Left renal pelvis (tissue), 4 donors: ENCODE data around the gene ZNF227. TPM values are rescaled to one million over a fixed set of nuclear protein-coding genes. Genes with fewer than 3 reads are reported as not detected.
A peak's percentile ranks its signal among the peaks of the same experiment; 100 is the strongest.
"Not testable (repeated sequence)": the region's sequence is repeated elsewhere in the genome, so short reads cannot be mapped to it uniquely, and the experiment has no call there.

Experiments used
- DNase-seq, 4 donors: peaks; one replicate each; pipeline ENCODE4 v3.0.0-alpha.2; 2013; ENCODE audit warnings: low read depth in 4 of 4, low spot score in 3 of 4
- polyA plus RNA-seq, 4 donors: library from polyadenylated mRNA; unstranded; fragments of 120-200 nt; gene quantifications; one replicate each; pipeline ENCODE4 v1.2.1, GENCODE V29; 2013; ENCODE audit not compliant: insufficient read length in 4 of 4

Gene ZNF227
- 10 to 100 TPM; 24.1 to 31.2 (median 28.0) TPM for polyA plus RNA-seq

DNA sequence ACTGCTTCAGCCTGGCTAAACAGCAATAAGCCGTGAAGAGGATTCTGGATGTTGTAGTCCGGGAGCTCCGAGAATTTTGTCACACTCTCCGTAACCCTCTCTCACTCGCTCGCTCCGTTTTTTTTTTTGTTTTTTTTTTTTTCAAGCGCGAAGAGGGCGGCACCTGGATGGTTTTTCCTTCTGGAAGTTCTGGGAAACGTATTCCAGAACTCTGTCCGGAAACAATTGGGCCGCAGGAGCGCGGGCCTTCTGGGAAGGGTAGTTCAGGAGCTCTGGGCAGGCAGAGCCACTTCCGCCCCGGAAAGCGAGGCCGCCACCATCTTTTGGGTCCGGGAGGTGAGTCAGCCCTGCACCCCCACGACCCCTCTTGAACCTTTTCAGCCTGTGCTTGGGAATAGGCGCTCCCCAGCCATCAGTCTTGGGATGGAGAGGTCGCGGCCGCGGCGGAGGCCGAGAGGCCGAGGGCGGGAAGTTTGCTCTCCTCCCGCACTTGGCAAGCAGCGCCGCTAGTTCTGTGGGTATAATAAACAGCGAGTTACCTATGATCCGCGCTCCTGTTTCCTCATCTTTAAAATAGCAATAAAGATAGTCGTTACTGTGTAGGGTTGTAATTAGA, at the start of gene ZNF227:
ZNF227 (plus strand) TSS at position 283 of the 616 bp plus-strand sequence. CDS start 5,261 bp downstream, outside the sequence.
- DNase-seq = peak; percentile 85 to 92 (median 88)

DNA sequence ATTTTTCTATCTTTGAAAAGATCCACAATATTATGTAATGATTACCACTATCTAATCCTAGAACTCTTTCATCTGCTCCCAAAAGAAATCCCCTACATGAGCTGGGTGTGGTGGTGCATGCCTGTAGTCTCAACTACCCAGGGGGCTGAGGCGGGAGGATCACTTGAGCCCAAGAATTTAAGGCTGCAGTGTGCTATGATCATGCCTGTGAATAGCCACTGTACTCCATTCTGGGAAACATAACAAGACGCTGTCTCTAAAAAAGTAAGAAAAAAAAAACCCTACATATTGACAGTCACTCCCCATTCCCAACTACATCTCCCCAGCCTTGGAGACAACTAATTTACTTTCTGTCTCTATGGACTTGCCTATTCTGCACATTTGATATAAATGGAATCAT, 48.5 kb upstream of the ZNF227 start:
- no peak for DNase-seq

DNA sequence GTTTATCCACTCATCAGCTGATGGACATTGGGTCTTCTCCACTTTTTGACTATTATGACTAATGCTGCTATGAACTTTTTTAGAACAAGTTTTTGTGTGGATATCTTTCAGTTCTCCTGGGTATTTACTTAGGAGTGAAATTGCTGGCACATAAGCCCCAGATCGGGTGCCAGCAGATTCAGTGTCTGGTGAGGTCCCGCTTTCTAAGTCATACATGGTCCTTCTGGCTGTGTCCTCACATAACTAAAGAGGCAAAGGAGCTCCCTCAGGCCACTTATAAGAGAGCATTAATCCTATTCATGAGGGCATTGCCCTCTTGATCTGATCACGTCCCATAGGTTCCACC, 48.0 kb upstream of the ZNF227 start:
- no peak for DNase-seq

DNA sequence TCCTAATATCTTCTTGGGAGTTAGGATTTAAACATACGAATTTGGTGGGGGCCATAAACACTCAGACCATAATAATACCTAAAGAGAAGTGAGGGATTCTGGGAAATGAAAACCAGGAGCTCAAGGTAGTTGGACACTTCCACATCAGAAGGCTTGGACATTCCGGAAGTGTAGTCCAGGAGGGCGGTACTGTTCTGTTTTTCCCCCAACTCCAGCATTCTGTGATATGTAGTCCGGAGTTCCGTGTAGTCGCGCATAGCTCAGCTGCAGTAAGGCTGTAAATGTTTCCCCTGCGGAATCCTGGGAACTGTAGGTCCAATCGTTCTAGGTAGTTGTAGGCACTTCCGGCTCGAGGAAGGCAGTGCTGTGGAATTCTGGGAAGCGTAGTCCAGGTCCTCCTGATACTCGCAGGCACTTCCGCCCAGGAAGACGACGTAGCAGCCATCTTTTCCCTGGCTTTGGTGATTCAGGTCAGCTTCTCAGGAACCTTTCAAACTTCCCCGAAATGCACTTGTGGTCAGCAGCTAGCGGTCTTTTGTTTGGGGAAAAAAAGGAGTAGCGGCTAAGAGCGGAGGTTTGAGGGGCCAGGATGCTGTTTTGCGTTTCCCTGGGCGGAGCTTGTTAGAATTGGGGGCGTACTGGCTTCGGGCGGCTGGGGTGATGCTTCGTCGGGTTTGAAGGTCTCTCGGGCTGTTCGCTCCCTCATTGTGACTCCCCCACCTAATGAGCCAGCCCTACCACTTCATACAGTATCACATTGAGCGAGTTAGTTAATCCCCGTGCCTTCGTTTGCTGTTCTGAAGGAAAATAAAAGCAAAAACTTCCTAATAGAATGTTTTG, 47.4 kb upstream of the ZNF227 start, which contains the start of gene ZNF226:
ZNF226 (plus strand) TSS at position 428 of the 840 bp plus-strand sequence. CDS start 4,981 bp downstream, outside the sequence.
- DNase-seq = peak; percentile 92 to 97 (median 96)

DNA sequence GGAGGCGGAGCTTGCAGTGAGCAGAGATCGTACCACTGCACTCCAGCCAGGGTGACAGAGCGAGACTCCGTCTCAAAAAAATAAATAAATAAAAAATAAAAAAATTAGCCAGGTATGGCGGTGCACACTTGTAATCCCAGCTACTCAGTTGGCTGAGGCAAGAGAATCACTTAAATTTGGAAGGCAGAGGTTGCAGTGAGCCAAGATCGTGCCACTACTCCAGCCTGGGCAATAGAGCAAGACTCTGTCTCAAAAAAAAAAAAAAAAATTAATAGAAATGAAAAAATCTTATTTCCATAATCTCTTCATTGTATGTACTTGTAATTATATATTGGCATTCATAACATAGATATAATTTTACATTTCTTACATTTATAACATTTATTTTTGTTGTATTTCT, 41.7 kb upstream of the ZNF227 start:
- not testable (repeated sequence) for DNase-seq

DNA sequence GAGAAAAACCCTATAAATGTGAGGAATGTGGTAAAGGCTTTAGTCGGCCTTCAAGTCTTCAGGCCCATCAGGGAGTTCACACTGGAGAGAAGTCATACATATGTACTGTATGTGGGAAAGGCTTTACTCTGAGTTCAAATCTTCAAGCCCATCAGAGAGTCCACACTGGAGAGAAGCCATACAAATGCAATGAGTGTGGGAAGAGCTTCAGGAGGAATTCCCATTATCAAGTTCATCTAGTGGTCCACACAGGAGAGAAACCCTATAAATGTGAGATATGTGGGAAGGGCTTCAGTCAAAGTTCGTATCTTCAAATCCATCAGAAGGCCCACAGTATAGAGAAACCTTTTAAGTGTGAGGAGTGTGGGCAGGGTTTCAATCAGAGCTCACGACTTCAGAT, 35.7 kb upstream of the ZNF227 start:
- no peak for DNase-seq

DNA sequence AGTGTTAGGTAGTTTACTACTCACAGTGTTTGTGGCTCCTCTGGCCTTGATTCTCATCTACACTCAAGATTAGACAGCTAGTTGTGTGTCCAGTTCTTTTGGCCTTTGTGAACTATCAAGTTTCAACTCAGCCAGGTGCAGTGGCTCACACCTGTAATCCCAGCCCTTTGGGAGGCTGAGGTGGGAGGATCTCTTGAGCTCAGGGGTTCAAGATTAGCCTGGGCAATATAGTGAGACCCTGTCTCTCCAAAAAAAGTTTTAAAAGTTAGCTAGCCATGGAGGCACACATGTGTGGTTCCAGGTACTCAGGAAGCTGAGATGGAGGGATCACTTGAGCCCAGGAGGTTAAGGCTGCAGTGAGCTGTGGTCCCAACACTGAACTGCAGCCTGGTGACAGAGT, 31.4 kb upstream of the ZNF227 start:
- no peak for DNase-seq

DNA sequence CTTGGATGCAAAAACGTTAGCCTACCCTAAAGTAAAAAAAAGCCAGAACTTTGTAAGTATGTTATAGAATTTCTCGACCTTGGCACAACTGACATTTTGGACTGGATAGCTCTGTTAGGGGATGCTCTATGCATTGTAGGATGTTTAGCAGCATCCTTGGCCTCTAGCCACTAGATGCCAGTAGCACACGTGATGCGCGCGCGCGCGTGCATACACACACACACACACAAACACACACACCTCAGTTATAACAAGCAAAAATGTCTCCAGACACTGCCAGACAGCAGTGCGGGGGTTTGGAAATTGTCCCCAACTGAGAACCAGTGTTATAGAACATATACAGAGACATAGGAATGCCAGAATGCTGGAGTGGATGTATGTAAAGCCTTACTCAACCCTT, 30.2 kb upstream of the ZNF227 start:
- no peak for DNase-seq

DNA sequence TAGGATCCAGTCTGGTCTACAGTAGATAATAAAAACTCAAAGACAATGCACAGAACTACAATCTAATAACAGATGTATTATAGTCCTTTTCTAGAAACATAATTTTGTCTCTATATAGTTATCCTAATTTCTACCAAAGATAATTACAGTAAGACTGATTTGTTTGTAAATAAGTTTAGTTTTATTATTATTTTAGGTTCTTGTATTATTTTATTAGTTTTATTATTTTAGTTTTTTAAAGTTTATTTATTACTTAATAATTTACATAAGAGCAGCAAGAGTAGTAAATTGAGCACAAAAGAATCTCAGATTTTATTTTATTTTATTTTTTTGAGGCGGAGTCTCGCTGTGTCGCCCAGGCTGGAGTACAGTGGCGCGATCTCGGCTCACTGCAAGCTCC, 22.3 kb upstream of the ZNF227 start:
- DNase-seq = no peak

DNA sequence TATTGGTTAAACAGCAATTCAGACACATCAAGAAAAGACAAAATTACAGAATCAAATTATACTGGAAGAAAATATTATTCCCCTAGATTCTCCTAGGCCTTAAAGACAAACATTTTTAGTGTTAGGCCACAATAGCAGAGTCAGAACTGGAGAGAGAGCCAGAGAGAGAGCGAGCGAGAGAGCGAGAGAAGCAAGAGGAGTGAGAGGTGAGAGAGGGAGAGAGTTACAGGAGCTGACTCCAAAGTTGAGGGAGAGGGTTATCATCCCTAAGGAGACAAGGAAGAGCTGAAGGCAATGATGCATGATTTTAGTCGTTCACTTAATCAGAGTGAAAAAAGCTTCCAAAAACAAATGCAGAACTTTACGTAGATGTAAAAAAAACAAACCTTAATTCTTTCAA, 20.2 kb upstream of the ZNF227 start:
- no peak for DNase-seq

DNA sequence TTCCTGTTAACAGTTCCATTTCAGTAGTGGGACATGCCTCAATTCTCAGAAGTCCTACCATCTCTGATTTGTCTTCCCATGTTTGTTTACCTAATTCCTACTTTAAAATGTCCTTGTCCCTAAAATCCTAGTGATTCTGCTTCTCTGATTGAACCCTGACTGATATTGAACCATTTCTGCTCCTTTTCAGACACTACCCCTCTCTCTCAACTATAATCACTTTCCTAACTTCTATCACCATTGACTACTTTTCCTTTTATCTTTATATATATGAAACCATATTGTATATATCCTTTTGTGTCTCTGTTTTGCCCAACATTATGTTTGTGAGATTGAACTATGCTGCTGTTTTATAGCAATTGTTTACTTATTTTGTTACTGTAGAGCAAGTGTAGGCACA, 15.6 kb upstream of the ZNF227 start:
- no peak for DNase-seq

DNA sequence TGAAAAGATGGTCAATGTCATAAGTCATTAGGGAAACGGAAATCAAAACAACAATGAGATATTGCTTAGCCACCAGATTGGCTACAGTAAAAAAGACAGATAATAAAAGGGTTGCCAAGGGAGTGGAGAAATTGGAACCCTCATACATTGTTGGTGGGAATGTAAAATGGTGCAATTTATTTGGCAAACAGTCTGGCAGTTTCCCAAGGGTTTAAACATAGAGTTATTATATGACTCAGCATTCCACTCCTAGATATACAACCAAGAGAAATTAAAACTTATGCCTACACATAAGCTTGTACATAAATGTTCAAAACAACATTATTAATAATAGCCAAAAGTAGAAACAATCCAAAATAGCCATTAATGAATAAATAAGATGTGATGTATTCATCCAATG, 9.9 kb upstream of the ZNF227 start:
- DNase-seq = no peak

DNA sequence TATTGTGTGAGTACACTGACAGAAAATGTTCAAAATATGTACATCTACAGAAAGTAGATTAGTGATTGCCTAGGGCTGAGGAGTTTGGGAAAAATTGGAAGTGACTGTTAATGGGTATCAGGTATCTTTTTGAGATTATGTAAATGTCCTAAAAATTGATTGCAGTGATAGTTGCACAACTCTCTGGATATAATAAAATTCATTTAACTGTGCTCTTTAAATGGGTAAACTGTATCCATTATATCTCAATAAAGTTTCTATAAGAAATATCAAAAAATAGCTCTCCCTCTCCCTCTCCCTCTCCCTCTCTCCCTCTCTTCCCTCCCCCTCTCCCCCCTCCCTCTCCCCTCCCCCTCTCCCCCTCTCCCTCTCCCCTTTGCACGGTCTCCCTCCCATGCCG, 9.4 kb upstream of the ZNF227 start:
- DNase-seq = no peak

DNA sequence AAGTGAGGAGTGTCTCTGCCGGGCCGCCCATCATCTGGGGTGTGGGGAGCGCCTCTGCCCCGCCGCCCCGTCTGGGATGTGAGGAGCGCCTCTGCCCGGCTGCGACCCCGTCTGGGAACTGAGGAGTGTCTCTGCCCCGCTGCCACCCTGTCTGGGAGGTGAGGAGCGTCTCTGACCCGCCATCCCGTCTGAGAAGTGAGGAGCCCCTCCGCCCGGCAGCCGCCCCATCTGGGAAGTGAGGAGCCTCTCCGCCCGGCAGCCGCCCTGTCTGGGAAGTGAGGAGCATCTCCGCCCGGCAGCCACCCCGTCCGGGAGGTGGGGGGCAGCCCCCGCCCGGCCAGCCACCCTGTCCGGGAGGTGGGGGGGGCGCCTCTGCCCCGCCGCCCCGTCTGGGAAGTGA, 8.5 kb upstream of the ZNF227 start:
- not testable (repeated sequence) for DNase-seq

DNA sequence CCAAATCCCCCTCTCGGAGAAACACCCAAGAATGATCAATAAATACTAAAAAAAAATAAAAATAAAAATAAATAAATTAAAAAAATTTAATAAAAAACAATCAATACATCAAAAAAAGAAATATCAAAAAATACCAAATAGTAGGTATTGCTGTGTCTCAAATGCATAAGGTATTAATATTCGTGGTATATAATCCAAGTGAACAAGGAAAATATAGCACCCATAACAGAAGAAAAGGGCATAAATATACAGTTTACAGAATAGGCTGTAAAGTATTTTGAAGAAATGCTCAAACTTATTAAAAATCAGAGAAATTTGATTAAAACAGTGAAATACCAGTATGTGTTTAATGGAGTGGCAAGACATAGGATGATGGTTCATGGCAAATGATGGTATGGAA, 7.6 kb upstream of the ZNF227 start:
- DNase-seq = no peak

DNA sequence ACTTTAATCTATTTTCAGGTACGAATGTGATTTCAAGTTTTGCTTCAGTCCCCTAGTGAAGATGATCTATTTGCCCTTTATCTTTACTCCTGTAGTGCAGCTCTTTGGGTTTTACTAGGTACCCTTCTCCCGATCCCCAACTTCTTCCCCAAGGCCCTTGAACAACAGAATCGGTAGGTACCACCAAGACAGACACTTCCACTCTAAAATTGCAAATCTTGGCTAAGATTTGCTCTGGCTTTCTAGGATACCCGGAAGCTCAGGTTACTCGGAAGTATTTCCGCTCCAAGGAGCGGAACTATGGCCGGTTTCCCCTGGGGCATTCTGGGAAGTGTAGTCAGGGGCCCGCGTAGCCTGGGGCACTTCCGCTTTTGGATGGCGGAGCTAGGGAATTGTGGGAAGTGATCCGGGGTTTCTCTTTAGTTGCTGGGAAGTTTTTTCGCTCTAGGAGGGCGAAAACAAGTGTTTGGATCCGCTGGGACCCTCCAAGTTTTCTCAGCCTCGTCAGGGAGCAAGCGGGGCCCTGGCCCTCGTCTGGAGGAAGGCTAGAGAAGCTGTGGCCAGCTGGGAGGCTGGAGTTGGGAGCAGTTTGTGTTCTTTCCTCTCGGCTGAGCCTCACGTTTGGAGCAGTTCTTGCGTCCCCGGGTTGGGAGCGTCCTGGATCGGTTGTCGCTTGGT, 5.1 kb upstream of the ZNF227 start:
- DNase-seq = peak; percentile 89 to 93 (median 91)

DNA sequence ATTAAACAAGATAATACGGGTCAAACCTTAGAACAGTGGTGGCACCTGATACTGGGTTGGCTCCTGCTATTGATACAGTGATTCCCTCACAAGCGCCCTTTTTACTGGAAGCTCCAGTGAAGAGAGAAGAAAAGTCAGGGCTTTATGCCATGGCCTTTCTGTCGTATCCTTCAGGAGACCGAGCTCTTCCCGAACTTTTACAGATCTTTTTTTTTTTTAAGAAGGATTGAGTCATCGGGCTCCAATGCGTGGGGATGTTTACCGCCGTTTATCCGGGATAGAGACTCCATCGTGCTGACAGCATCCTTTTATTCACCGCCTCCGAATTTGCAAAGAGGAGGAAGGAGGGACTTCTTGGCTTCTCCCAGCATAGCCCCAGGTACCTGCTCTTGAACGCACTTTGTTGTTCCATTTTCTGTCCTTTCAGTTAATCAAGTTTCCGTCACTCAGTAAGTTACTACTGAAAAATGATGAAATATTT, 574 bp downstream of the ZNF227 start:
- peak; percentile 8 to 50 (median 17) for DNase-seq

DNA sequence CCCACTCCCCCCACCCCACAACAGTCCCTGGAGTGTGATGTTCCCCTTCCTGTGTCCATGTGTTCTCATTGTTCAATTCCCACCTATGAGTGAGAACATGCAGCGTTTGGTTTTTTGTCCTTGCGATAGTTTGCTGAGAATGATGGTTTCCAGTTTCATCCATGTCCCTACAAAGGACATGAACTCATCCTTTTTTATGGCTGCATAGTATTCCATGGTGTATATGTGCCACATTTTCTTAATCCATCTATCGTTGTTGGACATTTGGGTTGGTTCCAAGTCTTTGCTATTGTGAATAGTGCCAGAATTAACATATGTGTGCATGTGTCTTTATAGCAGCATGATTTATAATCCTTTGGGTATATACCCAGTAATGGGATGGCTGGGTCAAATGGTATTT, 7.6 kb downstream of the ZNF227 start:
- not testable (repeated sequence) for DNase-seq

DNA sequence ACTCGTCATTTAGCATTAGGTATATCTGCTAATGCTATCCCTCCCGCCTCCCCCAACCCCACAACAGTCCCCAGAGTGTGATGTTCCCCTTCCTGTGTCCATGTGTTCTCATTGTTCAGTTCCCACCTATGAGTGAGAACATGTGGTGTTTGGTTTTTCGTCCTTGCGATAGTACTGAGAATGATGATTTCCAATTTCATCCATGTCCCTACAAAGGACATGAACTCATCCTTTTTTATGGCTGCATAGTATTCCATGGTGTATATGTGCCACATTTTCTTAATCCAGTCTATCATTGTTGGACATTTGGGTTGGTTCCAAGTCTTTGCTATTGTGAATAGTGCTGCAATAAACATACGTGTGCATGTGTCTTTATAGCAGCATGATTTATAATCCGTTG, 8.4 kb downstream of the ZNF227 start:
- DNase-seq = not testable (repeated sequence)

DNA sequence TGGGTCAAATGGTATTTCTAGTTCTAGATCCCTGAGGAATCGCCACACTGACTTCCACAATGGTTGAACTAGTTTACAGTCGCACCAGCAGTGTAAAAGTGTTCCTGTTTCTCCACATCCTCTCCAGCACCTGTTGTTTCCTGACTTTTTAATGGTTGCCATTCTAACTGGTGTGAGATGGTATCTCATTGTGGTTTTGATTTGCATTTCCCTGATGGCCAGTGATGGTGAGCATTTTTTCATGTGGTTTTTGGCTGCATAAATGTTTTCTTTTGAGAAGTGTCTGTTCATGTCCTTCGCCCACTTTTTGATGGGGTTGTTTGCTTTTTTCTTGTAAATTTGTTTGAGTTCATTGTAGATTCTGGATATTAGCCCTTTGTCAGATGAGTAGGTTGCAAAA, 9.0 kb downstream of the ZNF227 start:
- DNase-seq = not testable (repeated sequence)

DNA sequence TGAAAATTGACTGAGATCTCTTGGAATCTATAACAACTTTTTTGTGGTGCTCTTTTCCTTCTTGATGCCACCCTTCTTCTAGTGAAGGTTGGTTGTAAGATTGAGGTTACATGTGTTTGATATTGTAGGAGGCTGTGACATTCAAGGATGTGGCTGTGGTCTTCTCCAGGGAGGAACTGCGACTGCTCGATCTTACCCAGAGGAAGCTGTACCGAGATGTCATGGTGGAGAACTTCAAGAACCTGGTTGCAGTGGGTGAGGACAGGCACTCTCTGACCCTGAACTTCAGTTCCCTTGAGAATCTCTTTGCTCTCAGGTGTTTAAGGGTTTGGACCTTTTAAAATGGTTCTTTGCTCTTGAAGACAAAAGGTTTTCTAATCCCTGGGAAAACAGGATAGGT, 16.0 kb downstream of the ZNF227 start:
- no peak for DNase-seq
